Activated CD4-positive, CD25-positive, alpha-beta regulatory T cell treated with anti-CD3 and anti-CD28 coated beads, Interleukin-2, amount 50 U/mL, for 72 hours (primary cell): Measurements from ENCODE around the gene FUT8.

Experiments
- DNase-seq: peaks from one replicate; pipeline ENCODE4 v3.0.0; 2021

Gene FUT8

GRCh38 chr14:65496178-65496993 is 83.9 kb downstream of the FUT8 start:
- no peak for DNase-seq

- DNase-seq = no peak
Observed at GRCh38 chr14:65499138-65499537, 86.6 kb downstream of the FUT8 start.

GRCh38 chr14:65500075-65500474 is 87.5 kb downstream of the FUT8 start:
- DNase-seq = no peak

GRCh38 chr14:65501328-65501727 is 88.8 kb downstream of the FUT8 start:
- DNase-seq = no peak

GRCh38 chr14:65502676-65503124 is 90.2 kb downstream of the FUT8 start:
- no peak for DNase-seq

- no peak for DNase-seq
Observed at GRCh38 chr14:65503771-65504170, 91.2 kb downstream of the FUT8 start.

GRCh38 chr14:65506801-65507200 is 94.3 kb downstream of the FUT8 start:
- DNase-seq = no peak

GRCh38 chr14:65509842-65510241 is 97.3 kb downstream of the FUT8 start:
- no peak for DNase-seq

GRCh38 chr14:65513671-65514070 is 101.1 kb downstream of the FUT8 start:
- no peak for DNase-seq

GRCh38 chr14:65517635-65518542 is 105.4 kb downstream of the FUT8 start:
- DNase-seq = no peak

- no peak for DNase-seq
Observed at GRCh38 chr14:65528069-65528468, 115.5 kb downstream of the FUT8 start.

- no peak for DNase-seq
Observed at GRCh38 chr14:65531148-65531547, 118.6 kb downstream of the FUT8 start.

GRCh38 chr14:65533736-65534404 is 121.3 kb downstream of the FUT8 start:
- DNase-seq = no peak

GRCh38 chr14:65536781-65537423 is 124.4 kb downstream of the FUT8 start:
- DNase-seq = no peak

- no peak for DNase-seq
Observed at GRCh38 chr14:65548878-65549277, 136.3 kb downstream of the FUT8 start.

- no peak for DNase-seq
Observed at GRCh38 chr14:65549429-65549828, 136.9 kb downstream of the FUT8 start.

- no peak for DNase-seq
Observed at GRCh38 chr14:65550779-65551643, 138.5 kb downstream of the FUT8 start.

GRCh38 chr14:65552724-65553123 is 140.2 kb downstream of the FUT8 start:
- no peak for DNase-seq

- DNase-seq = no peak
Observed at GRCh38 chr14:65554837-65555236, 142.3 kb downstream of the FUT8 start.

- DNase-seq = no peak
Observed at GRCh38 chr14:65555358-65555757, 142.8 kb downstream of the FUT8 start.

GRCh38 chr14:65558363-65558762 is 145.8 kb downstream of the FUT8 start:
- no peak for DNase-seq
